OCI-LY3 (cell line): Measurements from ENCODE around the gene CADM4.

Experiments
- H2AFZ ChIP-seq: fragments of 200-600, 300-600 bp; shearing (Covaris generic); 2 replicates; pipeline ENCODE4 v1.6.0; 2014; ENCODE audit warnings: antibody characterized with exemption, low read depth, low read length
- H3K27ac ChIP-seq: fragments of 200-600, 300-600 bp; sonication (generic); 2 replicates; pipeline ENCODE4 v1.5.1; 2014; ENCODE audit warnings: mild to moderate bottlenecking, low read length, moderate library complexity, mixed read lengths
- H3K27me3 ChIP-seq: fragments of 200-600, 300-600 bp; sonication (generic); 2 replicates; pipeline ENCODE4 v1.6.1; 2014; ENCODE audit warnings: low read depth, low read length, mixed read lengths
- H3K36me3 ChIP-seq: fragments of 200-600, 300-600 bp; sonication (generic); replicated peaks from 2 replicates; pipeline ENCODE3; 2014; ENCODE audit warnings: low read depth, low read length, mixed read lengths
- H3K4me1 ChIP-seq: fragments of 300-600, 200-600 bp; sonication (generic); 2 replicates; pipeline ENCODE4 v1.6.1; 2014; ENCODE audit warnings: low read length, mixed read lengths
- H3K4me2 ChIP-seq: fragments of 200-600, 300-600 bp; sonication (generic); 2 replicates; pipeline ENCODE4 v1.6.1; 2014; ENCODE audit warnings: low read length, mixed read lengths
- H3K4me3 ChIP-seq: fragments of 300-600, 200-600 bp; sonication (generic); 2 replicates; pipeline ENCODE4 v1.5.1; 2014; ENCODE audit warnings: antibody characterized with exemption, mild to moderate bottlenecking, low read length, moderate library complexity
- H3K79me2 ChIP-seq: fragments of 300-600, 200-600 bp; shearing (Covaris generic); 2 replicates; pipeline ENCODE4 v1.6.1; 2014; ENCODE audit warnings: mild to moderate bottlenecking, low read length, mixed read lengths
- H3K9ac ChIP-seq: fragments of 300-600, 200-600 bp; shearing (Covaris generic); 2 replicates; pipeline ENCODE4 v1.6.0; 2014; ENCODE audit warnings: mild to moderate bottlenecking, low read length, moderate library complexity
- H3K9me3 ChIP-seq: fragments of 200-600, 300-600 bp; shearing (Covaris generic); 2 replicates; pipeline ENCODE4 v1.6.1; 2014; ENCODE audit warnings: low read length, mixed read lengths; ENCODE audit not compliant: insufficient read depth
- H4K20me1 ChIP-seq: fragments of 200-600, 300-600 bp; sonication (generic); 2 replicates; pipeline ENCODE4 v1.6.1; 2016; ENCODE audit warnings: low read length, mixed read lengths; ENCODE audit not compliant: insufficient read depth
- CTCF ChIP-seq: fragments of 200-600, 300-600 bp; sonication (generic); IDR thresholded peaks from 2 replicates; pipeline ENCODE4 v1.5.1; 2014; ENCODE audit warnings: antibody characterized with exemption, low read length, low read depth
- EZH2phosphoT487 ChIP-seq: fragments of 200-600 bp; shearing (Covaris generic); IDR thresholded peaks from 2 replicates; pipeline ENCODE4 v1.6.1; 2018; ENCODE audit warnings: antibody characterized with exemption, mixed run types, low read depth

The CADM4 gene

GRCh38 chr19:43678512-43679261, 39.0 kb upstream of the CADM4 start:
- Histone ChIP-seq H3K27me3 (no peaks in the 10 kb centered on the region), H3K9me3 (no peaks in the 10 kb centered on the region), H3K4me1 (peaks cover 27% of the 10 kb centered on the region), H3K4me3 (no peak overlapping the region), H3K36me3 (no peaks in the 10 kb centered on the region), H3K79me2 (no peaks in the 10 kb centered on the region), H3K9ac (peak overlapping the region; percentile 51; the same call in 1 of the 2 replicates), H4K20me1 (no peaks in the 10 kb centered on the region), H2AFZ (0 out of 2 replicates have a peak overlapping the region, but pooled peaks have one; percentile 52), H3K4me2 (peak overlapping the region; percentile 4; the same call in 1 of the 2 replicates), H3K27ac (peak overlapping the region; percentile 72)
- TF ChIP-seq EZH2phosphoT487 (no peak), CTCF (no peak)

- H3K27ac ChIP-seq = peak overlapping the region; percentile 14; the same call in 1 of the 2 replicates
- peak overlapping the region; percentile 96; the same call in 1 of the 2 replicates for H2AFZ ChIP-seq
- H3K9ac ChIP-seq = peak overlapping the region; percentile 55; the same call in 1 of the 2 replicates
- no peaks in the 10 kb centered on the region for H4K20me1 ChIP-seq
- no peaks in the 10 kb centered on the region for H3K36me3 ChIP-seq
- H3K4me3 ChIP-seq = peak overlapping the region; percentile 43; the same call in 1 of the 2 replicates
- peaks cover 27% of the 10 kb centered on the region for H3K4me1 ChIP-seq
- TF ChIP-seq EZH2phosphoT487 (no peak), CTCF (no peak)
- no peaks in the 10 kb centered on the region for H3K9me3 ChIP-seq
- no peaks in the 10 kb centered on the region for H3K79me2 ChIP-seq
- H3K4me2 ChIP-seq = peak overlapping the region; percentile 69
- peaks cover 4% of the 10 kb centered on the region; the same call in 1 of the 2 replicates for H3K27me3 ChIP-seq
These were observed 36.3 kb upstream of the CADM4 start for GRCh38 chr19:43675906-43676305.

GRCh38 chr19:43675269-43675879, 35.7 kb upstream of the CADM4 start:
- H2AFZ ChIP-seq = peak overlapping the region; percentile 96
- no peak for TF ChIP-seq CTCF
- TF ChIP-seq EZH2phosphoT487 = no peak
- H3K4me2 ChIP-seq = peak overlapping the region; percentile 69
- H3K9ac ChIP-seq = peak overlapping the region; percentile 55
- no peaks in the 10 kb centered on the region for H4K20me1 ChIP-seq
- peaks cover 4% of the 10 kb centered on the region; the same call in 1 of the 2 replicates for H3K27me3 ChIP-seq
- H3K4me1 ChIP-seq = peaks cover 27% of the 10 kb centered on the region
- H3K4me3 ChIP-seq = peak overlapping the region; percentile 43
- no peaks in the 10 kb centered on the region for H3K36me3 ChIP-seq
- no peaks in the 10 kb centered on the region for H3K79me2 ChIP-seq
- H3K9me3 ChIP-seq = no peaks in the 10 kb centered on the region
- peak overlapping the region; percentile 14; the same call in 1 of the 2 replicates for H3K27ac ChIP-seq

- H3K36me3 ChIP-seq = no peaks in the 10 kb centered on the region
- peaks cover 27% of the 10 kb centered on the region for H3K4me1 ChIP-seq
- H4K20me1 ChIP-seq = no peaks in the 10 kb centered on the region
- no peak overlapping the region for H3K4me3 ChIP-seq
- peak overlapping the region; percentile 55; the same call in 1 of the 2 replicates for H3K9ac ChIP-seq
- H3K4me2 ChIP-seq = peak overlapping the region; percentile 69
- H3K9me3 ChIP-seq = no peaks in the 10 kb centered on the region
- TF ChIP-seq CTCF (no peak), EZH2phosphoT487 (no peak)
- H3K79me2 ChIP-seq = no peaks in the 10 kb centered on the region
- H2AFZ ChIP-seq = no peak overlapping the region
- peaks cover 8% of the 10 kb centered on the region; the same call in 1 of the 2 replicates for H3K27me3 ChIP-seq
- peak overlapping the region; percentile 14; the same call in 1 of the 2 replicates for H3K27ac ChIP-seq
These were observed 34.9 kb upstream of the CADM4 start for GRCh38 chr19:43674596-43674995.
